HG02884 (cell line): Measurements from ENCODE around the gene ACSS1.

Experiments used
- ATAC-seq: cut with Tn5 transposase; IDR thresholded peaks from one replicate; pipeline ENCODE4 v1.9.1; 2021; ENCODE audit warnings: mild to moderate bottlenecking, moderate library complexity; ENCODE audit not compliant: unreplicated experiment

The ACSS1 gene

DNA sequence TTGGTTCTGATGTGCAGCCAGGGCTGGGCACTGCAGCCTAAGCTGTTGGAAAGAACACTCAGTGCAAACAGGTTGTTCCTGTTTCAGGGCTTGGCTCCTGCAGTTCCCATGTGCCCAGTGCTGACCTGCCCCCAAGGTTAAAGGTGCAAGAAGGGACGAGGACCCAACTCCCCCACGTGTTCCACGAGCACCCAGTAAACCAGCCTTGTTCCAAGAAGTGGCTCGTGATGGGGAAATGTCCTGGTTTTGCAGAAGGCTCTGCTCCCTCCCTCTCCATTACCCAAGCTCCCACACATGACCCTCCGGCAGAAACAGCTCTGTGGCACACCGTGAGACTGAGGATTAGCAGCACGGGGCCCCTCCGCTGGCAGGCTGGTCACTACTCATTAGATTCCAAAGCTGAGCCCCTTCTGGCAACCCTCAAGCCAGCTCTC lies 9.4 kb downstream of the ACSS1 start:
- no peak for ATAC-seq

DNA sequence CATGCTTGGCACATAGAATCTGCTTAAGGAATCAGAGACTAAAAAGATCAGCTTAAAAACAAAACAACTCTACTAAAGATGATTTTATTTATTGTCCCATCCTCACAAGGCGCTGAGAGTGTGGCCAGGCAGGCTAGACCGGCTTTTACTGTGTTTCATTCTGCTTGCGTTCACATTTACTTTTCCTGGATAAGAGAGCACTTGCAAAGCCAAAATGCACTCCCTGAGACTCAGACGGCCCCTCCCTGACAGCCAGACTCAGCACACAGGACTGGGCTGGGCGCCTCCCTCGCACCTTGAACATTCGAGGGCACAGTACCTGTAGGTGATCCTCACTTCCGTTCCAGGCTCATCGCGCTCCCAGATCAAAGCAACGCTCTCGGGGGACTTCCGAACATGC lies 10.2 kb downstream of the ACSS1 start:
- no peak for ATAC-seq

DNA sequence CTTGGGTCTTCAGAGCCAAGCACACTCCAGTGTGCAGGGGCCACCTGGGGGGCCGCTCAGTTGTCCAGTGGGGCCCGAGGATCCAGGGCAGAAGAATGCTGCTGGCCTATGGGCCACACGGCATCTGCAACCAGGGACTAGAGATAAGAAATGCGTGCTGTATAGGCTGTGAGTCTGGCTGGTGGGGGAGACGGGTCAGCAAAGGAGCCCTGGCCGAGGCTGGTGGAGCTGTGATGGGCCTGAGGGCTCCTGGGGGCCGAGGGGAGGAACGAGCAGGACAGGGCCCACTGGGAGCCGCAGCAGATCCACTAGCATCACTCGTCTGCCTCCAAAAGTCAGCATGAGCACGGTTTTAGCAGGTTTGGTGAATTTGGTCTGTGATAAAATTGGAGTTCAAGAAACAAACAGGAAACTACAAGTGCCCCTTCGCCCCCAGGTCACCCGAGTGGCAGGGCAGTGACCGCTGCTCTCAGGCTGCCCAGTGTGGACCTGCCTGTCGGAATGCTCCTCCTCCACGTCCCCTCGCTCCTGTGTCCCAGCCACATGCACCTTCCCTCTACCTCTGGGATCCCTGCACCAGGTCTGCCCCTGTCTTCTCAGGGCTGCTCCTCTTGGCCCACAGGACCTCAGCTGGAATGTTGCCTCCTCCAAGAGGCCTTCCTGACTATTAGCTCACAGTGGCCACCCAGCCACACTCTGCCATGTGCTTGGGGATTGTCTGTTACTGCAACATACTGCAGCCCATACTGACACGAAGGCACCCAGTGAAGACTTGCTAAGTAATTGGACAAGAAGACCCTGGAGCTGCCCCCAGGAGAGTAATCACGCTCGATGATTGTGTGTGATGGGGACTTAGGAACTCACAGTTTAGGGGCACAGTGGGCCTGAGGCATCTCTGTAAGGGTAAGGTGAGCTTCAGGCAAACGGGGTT lies 10.9 kb downstream of the ACSS1 start:
- ATAC-seq, result no peak

GRCh38 chr20:25046181-25046641 lies 11.7 kb downstream of the ACSS1 start:
- ATAC-seq, result no peak

DNA sequence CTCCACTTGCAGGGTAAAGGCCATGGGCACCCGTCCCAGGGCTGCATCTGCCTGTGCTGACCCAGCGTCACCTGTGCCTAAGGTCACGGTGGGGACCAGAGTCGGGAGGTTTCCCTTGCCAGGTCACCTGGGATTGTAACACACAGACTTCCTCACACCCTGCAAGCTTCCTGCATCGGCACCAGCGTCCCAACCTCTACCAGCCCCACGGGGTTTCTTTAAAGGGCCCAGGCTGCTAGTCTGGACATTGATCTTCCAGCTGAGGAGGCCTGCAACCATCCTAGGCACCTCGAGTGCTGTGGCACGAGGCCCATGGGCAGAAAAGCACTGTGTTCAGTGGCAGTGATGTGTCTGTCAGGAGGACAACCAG lies 12.6 kb downstream of the ACSS1 start:
- no peak for ATAC-seq

- no peak for ATAC-seq
These were observed 13.1 kb downstream of the ACSS1 start for GRCh38 chr20:25044660-25045342.

DNA sequence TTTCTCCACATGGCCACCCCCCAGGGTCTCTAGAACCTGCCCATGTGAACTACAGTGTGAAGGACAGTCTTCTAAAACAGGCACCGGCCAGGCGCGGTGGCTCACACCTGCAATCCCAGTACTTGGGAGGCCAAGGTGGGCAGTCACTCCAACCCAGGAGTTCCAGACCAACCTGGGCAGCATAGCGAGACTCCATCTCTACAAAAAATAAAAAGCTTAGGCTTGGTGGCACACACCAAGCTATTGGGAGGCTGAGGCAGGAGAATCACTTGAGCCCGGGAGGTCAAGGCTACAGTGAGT lies 13.7 kb downstream of the ACSS1 start:
- no peak for ATAC-seq

- no peak for ATAC-seq
These were observed 14.3 kb downstream of the ACSS1 start for GRCh38 chr20:25043499-25044260.

GRCh38 chr20:25042531-25043498 lies 15.1 kb downstream of the ACSS1 start:
- peak; percentile 76 for ATAC-seq

DNA sequence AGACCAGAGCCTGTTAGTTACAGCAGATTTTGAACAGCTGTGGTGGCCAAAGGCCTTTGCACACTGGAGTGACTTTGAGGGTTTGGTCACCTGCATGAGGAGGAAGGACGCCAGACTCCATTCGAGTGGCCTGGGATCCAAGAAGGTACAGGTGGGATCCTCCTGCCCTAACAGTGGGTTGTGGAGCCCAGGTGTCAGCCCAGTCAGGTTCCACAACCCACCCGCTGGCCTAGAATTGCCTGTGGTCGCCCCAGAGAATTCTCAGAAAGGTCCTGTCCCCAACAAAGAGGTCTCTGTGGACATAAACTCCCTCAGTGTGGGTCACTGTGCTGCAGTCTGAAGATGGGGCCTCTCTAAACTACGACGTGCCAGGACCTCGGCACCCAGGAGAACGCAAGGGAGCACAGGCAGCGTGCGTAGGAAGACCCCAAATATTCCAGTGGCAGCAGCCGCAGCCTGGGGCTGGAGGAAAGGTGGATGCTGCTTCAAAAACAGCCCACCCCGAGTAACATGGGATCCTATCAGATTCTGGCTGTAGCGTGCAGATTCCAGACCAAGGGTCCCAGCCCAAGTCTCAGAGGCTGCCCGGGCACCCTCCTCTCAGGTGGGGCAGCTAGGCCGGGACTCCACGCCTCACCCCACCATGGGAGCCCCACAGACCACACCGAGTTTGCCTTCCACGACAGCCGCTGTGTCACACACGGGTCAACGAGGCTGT lies 16.0 kb downstream of the ACSS1 start:
- ATAC-seq, result no peak

DNA sequence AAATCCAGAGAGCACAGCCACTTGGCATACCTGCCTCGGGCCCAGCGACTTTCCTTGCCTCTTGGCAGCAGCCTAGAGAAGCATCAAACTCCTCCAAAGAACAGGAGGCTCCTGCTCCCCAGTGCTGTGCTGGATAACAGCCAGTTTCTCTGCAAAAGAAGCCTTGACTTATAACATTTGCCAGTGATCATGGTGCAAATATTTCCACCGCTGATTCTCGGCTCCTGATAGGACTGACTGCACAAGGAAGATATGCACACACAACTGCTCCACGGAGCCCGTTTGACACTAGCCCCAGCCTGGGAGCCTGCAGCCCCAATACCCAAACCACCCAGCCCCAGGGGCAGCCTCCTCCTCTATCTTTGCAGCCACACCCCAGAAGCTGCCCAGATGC lies 17.5 kb downstream of the ACSS1 start:
- no peak for ATAC-seq

GRCh38 chr20:25039697-25040437 lies 18.1 kb downstream of the ACSS1 start:
- ATAC-seq, result no peak

DNA sequence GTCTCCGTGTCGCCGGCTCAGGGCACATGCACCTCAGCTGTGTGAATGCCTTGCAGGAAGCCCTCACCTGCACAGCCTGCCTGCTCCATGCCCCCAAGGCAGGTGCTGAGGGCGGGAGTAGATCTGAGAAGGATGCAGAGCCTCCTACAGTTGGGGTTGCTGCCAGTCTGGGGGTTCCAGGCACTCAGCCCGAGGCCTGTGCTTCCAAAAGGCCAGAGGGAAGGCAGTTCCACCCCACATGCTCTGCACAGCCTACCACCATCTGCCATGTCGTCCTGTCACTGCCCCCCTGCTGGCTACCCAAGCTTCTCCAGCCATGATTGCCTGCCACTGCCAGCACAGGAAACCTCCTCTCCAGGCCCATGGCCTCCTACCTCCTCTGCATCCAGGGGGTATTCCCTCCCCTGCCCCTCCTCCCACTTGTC lies 19.3 kb downstream of the ACSS1 start:
- no peak for ATAC-seq

DNA sequence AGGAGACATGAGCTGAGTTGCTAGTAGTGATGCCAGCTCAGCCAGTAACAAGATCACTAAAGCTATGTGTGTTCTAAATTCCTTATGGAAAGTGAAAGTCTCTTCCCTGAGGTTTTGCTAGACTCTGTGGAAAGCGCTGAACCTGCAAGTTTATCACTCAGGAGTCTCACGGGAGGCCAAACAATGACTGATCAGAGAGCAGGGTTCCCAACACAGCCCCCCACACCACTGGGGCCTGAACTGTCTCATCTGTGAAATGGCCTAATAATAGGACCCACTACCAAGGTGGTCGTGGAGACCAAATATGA lies 19.9 kb downstream of the ACSS1 start:
- no peak for ATAC-seq

DNA sequence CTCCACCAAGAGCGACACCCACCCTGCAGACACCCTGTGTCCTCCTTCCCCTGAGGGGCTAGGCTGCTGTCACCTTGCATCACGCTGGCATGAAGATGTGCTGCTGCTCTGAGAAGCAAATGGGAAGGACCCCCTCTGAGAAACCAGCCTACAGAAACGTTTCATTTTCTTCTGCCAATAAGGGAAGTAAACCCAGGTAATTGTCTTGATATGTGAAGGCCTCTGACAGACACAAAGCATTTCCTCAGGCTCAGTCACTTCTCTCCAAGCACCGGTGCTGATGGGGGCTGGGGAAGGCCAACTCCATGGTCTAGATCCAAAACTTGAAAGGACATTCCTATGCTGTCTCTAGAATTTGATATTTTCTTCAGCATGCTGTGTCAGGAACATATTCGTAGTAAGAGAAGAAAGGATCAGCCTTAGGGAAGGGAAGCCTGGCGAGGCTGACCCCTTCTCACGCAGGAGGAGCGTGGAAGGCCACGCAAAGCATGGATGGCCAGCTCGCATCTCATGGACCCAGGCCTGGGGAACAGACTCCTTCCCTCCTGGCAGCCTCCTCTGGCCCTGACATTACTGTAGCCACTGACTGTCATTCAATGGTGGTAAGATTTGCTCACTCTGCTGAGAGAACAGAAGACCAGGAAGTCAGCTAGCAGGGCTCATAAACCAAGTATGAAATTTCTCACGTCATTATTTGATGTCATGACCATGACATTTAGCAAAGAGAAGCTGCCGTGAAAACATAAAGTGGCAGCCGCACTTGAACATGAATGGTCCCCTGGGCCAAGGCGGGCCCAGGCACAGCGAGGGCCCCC lies 20.4 kb downstream of the ACSS1 start:
- no peak for ATAC-seq

- peak; percentile 32 for ATAC-seq
These were observed 21.5 kb downstream of the ACSS1 start for GRCh38 chr20:25036331-25036936.

DNA sequence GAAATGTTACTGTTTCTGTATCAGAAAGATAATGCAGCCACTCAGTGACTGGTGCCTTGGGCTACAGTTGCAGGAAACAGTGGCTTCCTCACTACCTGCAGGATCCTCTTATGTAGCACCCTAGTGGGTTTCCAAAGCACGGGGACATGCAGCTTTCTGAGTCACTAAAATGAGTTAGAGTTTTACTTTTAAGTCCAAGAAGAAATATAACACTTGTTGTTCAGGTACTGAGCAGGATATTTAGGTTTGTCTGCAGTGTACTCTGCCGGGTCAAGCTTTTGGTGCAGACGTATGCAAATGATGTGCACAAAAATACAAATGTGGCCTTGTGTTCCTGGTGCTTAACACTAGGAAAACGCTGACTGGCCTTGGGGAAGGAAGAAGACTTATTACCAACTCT lies 22.0 kb downstream of the ACSS1 start:
- ATAC-seq, result peak; percentile 43

GRCh38 chr20:25033924-25034300 lies 24.0 kb downstream of the ACSS1 start:
- no peak for ATAC-seq
